SU-DHL-6 (cell line): Measurements from ENCODE around the gene KCNH3.
"Not testable (repeated sequence)": the region's sequence is repeated elsewhere in the genome, so short reads cannot be mapped to it uniquely, and the experiment has no call there.

Experiments used
- H2AFZ ChIP-seq: fragments of 200-600 bp; sonication (generic); 2 replicates; pipeline ENCODE4 v1.6.1; 2014; ENCODE audit warnings: low read depth, mild to moderate bottlenecking, moderate library complexity, mixed read lengths, antibody characterized with exemption, low read length; ENCODE audit not compliant: severe bottlenecking
- H3F3A ChIP-seq: fragments of 200-600 bp; shearing (Covaris generic); 2 replicates; pipeline ENCODE4 v1.6.0; 2016; ENCODE audit warnings: antibody characterized with exemption, mild to moderate bottlenecking; ENCODE audit not compliant: insufficient read depth
- H3K27ac ChIP-seq: fragments of 200-600 bp; sonication (generic); 2 replicates; pipeline ENCODE4 v1.5.1; 2016; ENCODE audit warnings: low read depth, mild to moderate bottlenecking, low read length, moderate library complexity, mixed read lengths
- H3K27me3 ChIP-seq: fragments of 200-600 bp; sonication (generic), shearing (Covaris generic); 2 replicates; pipeline ENCODE4 v1.6.0; 2014; ENCODE audit warnings: mild to moderate bottlenecking, low read length
- H3K36me3 ChIP-seq: fragments of 200-600 bp; sonication (generic); 2 replicates; pipeline ENCODE4 v1.6.1; 2014; ENCODE audit warnings: mild to moderate bottlenecking, low read length, mixed read lengths
- H3K4me2 ChIP-seq: fragments of 300-600, 200-600 bp; shearing (Covaris generic), sonication (generic); 2 replicates; pipeline ENCODE4 v1.6.0; 2014; ENCODE audit warnings: low read length, low read depth, mild to moderate bottlenecking; ENCODE audit not compliant: poor library complexity, severe bottlenecking
- H3K4me3 ChIP-seq: fragments of 200-600 bp; sonication (generic); 2 replicates; pipeline ENCODE4 v1.5.1; 2014; ENCODE audit warnings: antibody characterized with exemption, low read length, mild to moderate bottlenecking, mixed read lengths; ENCODE audit not compliant: insufficient read depth, poor library complexity, severe bottlenecking
- H3K79me2 ChIP-seq: fragments of 200-600 bp; sonication (generic); 2 replicates; pipeline ENCODE4 v1.6.1; 2014; ENCODE audit warnings: mild to moderate bottlenecking, low read length, moderate library complexity; ENCODE audit not compliant: insufficient read depth
- H3K9ac ChIP-seq: fragments of 200-600 bp; sonication (generic); 2 replicates; pipeline ENCODE4 v1.7.0; 2014; ENCODE audit warnings: mild to moderate bottlenecking, low read length
- H3K9me2 ChIP-seq: fragments of 200-600 bp; sonication (generic); replicated peaks from 2 replicates; pipeline ENCODE4 v1.6.1; 2014; ENCODE audit warnings: low read length; ENCODE audit not compliant: insufficient read depth
- H3K9me3 ChIP-seq: fragments of 200-600 bp; sonication (generic); 2 replicates; pipeline ENCODE4 v1.6.1; 2014; ENCODE audit warnings: low read length, mixed read lengths; ENCODE audit not compliant: insufficient read depth
- H4K20me1 ChIP-seq: fragments of 200-600 bp; sonication (generic); 2 replicates; pipeline ENCODE4 v1.6.1; 2014; ENCODE audit warnings: low read depth, mild to moderate bottlenecking, antibody characterized with exemption, low read length, moderate library complexity, mixed read lengths
- CTCF ChIP-seq: fragments of 200-600 bp; sonication (generic); IDR thresholded peaks from one replicate; pipeline ENCODE4 v1.5.1; 2017; ENCODE audit warnings: antibody characterized with exemption, mild to moderate bottlenecking, low read length, moderate library complexity; ENCODE audit not compliant: insufficient read depth, poor library complexity, severe bottlenecking
- EZH2phosphoT487 ChIP-seq: fragments of 200-600 bp; sonication (generic), shearing (Covaris generic); conservative IDR thresholded peaks from 2 replicates; pipeline ENCODE4 v1.6.1; 2018; ENCODE audit warnings: mild to moderate bottlenecking, antibody characterized with exemption, low read length, moderate library complexity, mixed read lengths

KCNH3 gene

GRCh38 chr12:49507139-49507538, 31.7 kb upstream of the KCNH3 start:
- Histone ChIP-seq H3K4me2 (no peak overlapping the region), H3K79me2 (no peaks in the 10 kb centered on the region), H2AFZ (no peak overlapping the region), H3K9ac (no peak overlapping the region), H3K9me3 (no peaks in the 10 kb centered on the region), H3F3A (peaks cover 2% of the 10 kb centered on the region; the same call in 1 of the 2 replicates), H3K36me3 (0 out of 2 replicates have a peak, but pooled peaks cover 7% of the 10 kb centered on the region), H3K9me2 (no peaks in the 10 kb centered on the region), H3K27ac (no peak overlapping the region), H3K27me3 (no peaks in the 10 kb centered on the region), H3K4me3 (no peak overlapping the region), H4K20me1 (no peaks in the 10 kb centered on the region)
- TF ChIP-seq CTCF (no peak), EZH2phosphoT487 (no peak)

GRCh38 chr12:49509681-49510080, 29.1 kb upstream of the KCNH3 start:
- H3K36me3 ChIP-seq, H3K27ac ChIP-seq, H3K4me3 ChIP-seq, H3K9ac ChIP-seq, H3K9me2 ChIP-seq, H3K4me2 ChIP-seq, H4K20me1 ChIP-seq, H3K79me2 ChIP-seq, H3K27me3 ChIP-seq, H2AFZ ChIP-seq, H3K9me3 ChIP-seq: not testable (repeated sequence)
- H3F3A ChIP-seq: peaks cover 17% of the 10 kb centered on the region

DNA sequence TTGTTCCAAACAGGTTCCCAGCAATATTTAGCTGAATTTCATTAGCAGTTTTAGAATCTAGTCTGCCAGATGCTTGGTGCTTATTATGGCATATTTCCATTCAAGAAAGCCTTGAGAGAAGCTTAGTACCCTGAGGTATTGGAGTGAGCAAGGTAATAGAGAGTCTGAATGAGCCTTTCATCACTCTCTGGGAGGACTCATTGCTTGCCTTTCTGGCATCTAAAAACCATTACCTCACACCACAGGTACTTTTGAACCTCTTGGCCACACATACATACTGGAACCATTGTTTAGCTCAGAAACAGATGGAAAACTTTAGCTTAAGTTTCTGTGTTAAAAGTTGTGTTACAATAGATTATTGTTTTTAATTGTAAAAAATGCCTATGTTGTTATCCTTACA, 27.4 kb upstream of the KCNH3 start:
- Histone ChIP-seq H3K36me3 (no peaks in the 10 kb centered on the region), H3K9me2 (no peaks in the 10 kb centered on the region), H4K20me1 (no peaks in the 10 kb centered on the region), H3K9ac (no peak overlapping the region), H3K4me3 (no peak overlapping the region), H3K79me2 (no peaks in the 10 kb centered on the region), H2AFZ (no peak overlapping the region), H3K27me3 (no peaks in the 10 kb centered on the region), H3F3A (peaks cover 22% of the 10 kb centered on the region), H3K4me2 (no peak overlapping the region), H3K9me3 (no peaks in the 10 kb centered on the region), H3K27ac (no peak overlapping the region)
- TF ChIP-seq EZH2phosphoT487: no peak
- no peak for TF ChIP-seq CTCF

GRCh38 chr12:49512546-49512945, 26.3 kb upstream of the KCNH3 start:
- Histone ChIP-seq H3K4me3 (no peak overlapping the region), H3K9ac (no peak overlapping the region), H3K4me2 (no peak overlapping the region)

More at GRCh38 chr12:49512546-49512945, 26.3 kb upstream of the KCNH3 start:
- Histone ChIP-seq H2AFZ (no peak overlapping the region), H3K9me3 (no peaks in the 10 kb centered on the region), H3K27me3 (no peaks in the 10 kb centered on the region), H3K36me3 (no peaks in the 10 kb centered on the region), H3K9me2 (no peaks in the 10 kb centered on the region), H4K20me1 (no peaks in the 10 kb centered on the region), H3F3A (peaks cover 22% of the 10 kb centered on the region), H3K27ac (no peak overlapping the region), H3K79me2 (no peaks in the 10 kb centered on the region)
- TF ChIP-seq CTCF: no peak
- no peak for TF ChIP-seq EZH2phosphoT487
